Spleen (tissue), 11 donors: ENCODE measurements around the gene AKT1. TPM values are rescaled to one million over a fixed set of nuclear protein-coding genes. Genes with fewer than 3 reads are reported as not detected.
A peak's percentile ranks its signal among the peaks of the same experiment; 100 is the strongest.

Source experiments
- DNase-seq: peaks from one replicate; pipeline ENCODE4 v3.0.0-alpha.2; 2020
- H3K27ac ChIP-seq, 8 donors: fragments of 200-600 bp; sonication (generic) in 7 of 8; 1 replicate in 4 of 8; 2 replicates in 4 of 8; pipeline versions ENCODE4 v1.5.0 to v1.8.0; 2016 to 2021; ENCODE audit warnings: inconsistent platforms in 4 of 8, mild to moderate bottlenecking in 4 of 8, moderate library complexity in 1 of 8
- H3K27me3 ChIP-seq, 7 donors: fragments of 200-600 bp; sonication (generic) in 6 of 7; replicated peaks in 1 of 7; 1 replicate in 4 of 7; 2 replicates in 3 of 7; pipeline versions ENCODE4 v1.5.0 to v1.8.0; 2016 to 2021; ENCODE audit warnings: inconsistent platforms in 3 of 7, mild to moderate bottlenecking in 1 of 7
- H3K36me3 ChIP-seq, 6 donors: fragments of 200-600 bp; sonication (generic) in 5 of 6; 1 replicate in 4 of 6; 2 replicates in 2 of 6; pipeline versions ENCODE4 v1.5.0 to v1.8.0; 2016 to 2021; ENCODE audit warnings: inconsistent platforms in 2 of 6
- H3K4me1 ChIP-seq, 6 donors: fragments of 200-600 bp; sonication (generic) in 5 of 6; 1 replicate in 3 of 6; 2 replicates in 3 of 6; pipeline versions ENCODE4 v1.5.0 to v1.8.0; 2016 to 2021; ENCODE audit warnings: inconsistent platforms in 3 of 6
- H3K4me3 ChIP-seq, 8 donors: fragments of 200-600 bp; sonication (generic) in 7 of 8; 1 replicate in 4 of 8; 2 replicates in 4 of 8; pipeline versions ENCODE4 v1.5.0 to v1.8.0; 2016 to 2021; ENCODE audit warnings: inconsistent platforms in 4 of 8, mild to moderate bottlenecking in 4 of 8, moderate library complexity in 2 of 8
- H3K9me3 ChIP-seq, 8 donors: fragments of 200-600 bp; sonication (generic) in 7 of 8; 1 replicate in 4 of 8; 2 replicates in 4 of 8; pipeline versions ENCODE4 v1.5.0 to v1.8.0; 2016 to 2021; ENCODE audit warnings: inconsistent platforms in 4 of 8
- CTCF ChIP-seq, 11 experiments: fragments of 200-600 bp in 7 of 11; fragments of 450-650 bp in 4 of 11; sonication (generic) in 4 of 11; IDR thresholded peaks in 8 of 11; conservative IDR thresholded peaks in 3 of 11; 1 replicate in 7 of 11; 2 replicates in 4 of 11; pipeline versions ENCODE4 v1.4.0 to v1.8.0; 2016 to 2021; ENCODE audit warnings: antibody characterized with exemption in 11 of 11, inconsistent platforms in 4 of 11, mild to moderate bottlenecking in 1 of 11
- POLR2A ChIP-seq, 3 donors: fragments of 450-650 bp; IDR thresholded peaks; one replicate each; pipeline ENCODE4 v1.5.1; 2017; ENCODE audit warnings: antibody characterized with exemption in 3 of 3, mild to moderate bottlenecking in 1 of 3
- POLR2AphosphoS5 ChIP-seq, 3 donors: sonication (generic); formaldehyde crosslinking; IDR thresholded peaks; one replicate each; pipeline ENCODE4 v1.5.1; 2017; ENCODE audit warnings: antibody characterized with exemption in 3 of 3
- WGBS, 5 donors: extraction: QIAGEN DNeasy Blood & Tissue Kit in 3 of 5; methylation state at CpG; one replicate each; pipeline versions ENCODE4 v1.1.5 to v1.1.7; 2013 to 2018; 5-methylcytosine and 5-hydroxymethylcytosine counted together
- intact Hi-C: fragments of 100-400 bp; cut with DNase I; formaldehyde crosslinking; loops from one replicate; pipeline ENCODE4 v1.15.0; 2023; ENCODE audit warnings: low total_unique reads
- polyA plus RNA-seq, 3 donors: library from polyadenylated mRNA; stranded (reverse); fragments of 200-250 nt; gene quantifications; one replicate each; pipeline ENCODE4 v1.2.1, GENCODE V29; 2013
- total RNA-seq, 7 donors: library from RNA; depleted of rRNA in 3 of 7; stranded (reverse); fragments of >200 nt in 3 of 7; fragmentation: NEBNext Ultra II Directional in 4 of 7; extraction: Animal tissue kit (Norgen Biotek cat#: 25700) in 4 of 7; gene quantifications; one replicate each; pipeline versions ENCODE4 v1.1.0 to v1.2.1, GENCODE V29; 2016 to 2021
- donor health status: healthy with polysubstance abuse.
- donor health status: DM: no; HTN: no; CAD: no; lungs with moderate emphysema.
- donor health status: DM: no; HTN: no; CAD: no.
- donor health status: Bipolar disorder and iron deficiency.
- donor health status: healthy.
- donor health status: DM: no; HTN: no; CAD: no.
- donor health status: DM: yes; HTN: yes; CAD: no.

AKT1 gene
- total and polyA plus RNA-seq, 10 donors: 56.2 to 184 (median 115) TPM

GRCh38 chr14:104747876-104748275 is 47.7 kb downstream of the AKT1 start:
- Histone ChIP-seq H3K4me3 (no peak overlapping the region), H3K27me3 (no peaks in the 10 kb centered on the region), H3K36me3 (no peaks in the 10 kb centered on the region), H3K4me1 (peaks cover 2 to 28% (median 10%) of the 10 kb centered on the region in 6 donors), H3K9me3 (no peaks in the 10 kb centered on the region), H3K27ac (peak overlapping the region in 2 of 8 donors; percentile 17 to 40)
- WGBS, 5 donors: 32 to 68% (median 64%) methylated on average over 3 to 9 of the region's 9 CpGs
- intact Hi-C loops: no loop called here
- TF ChIP-seq POLR2AphosphoS5 (IDR thresholded peaks at IDR 0.05) (peak in 2 of 3 donors; percentile 55 to 66), POLR2A (IDR thresholded peaks at IDR 0.05) (no peak)
- peak; percentile 76 for DNase-seq

- no peak overlapping the region for H3K27ac ChIP-seq
- intact Hi-C loops: no loop called here
- 78 to 93% (median 87%) methylated on average over 7 of the region's 7 CpGs for WGBS, 5 donors
- H3K4me3 ChIP-seq: no peak overlapping the region
- peak; percentile 46 for DNase-seq
- H3K27me3 ChIP-seq: no peaks in the 10 kb centered on the region
- no peaks in the 10 kb centered on the region for H3K36me3 ChIP-seq
- H3K9me3 ChIP-seq: no peaks in the 10 kb centered on the region
- peaks cover 2 to 30% (median 8%) of the 10 kb centered on the region in 6 donors for H3K4me1 ChIP-seq
- TF ChIP-seq POLR2AphosphoS5 (IDR thresholded peaks at IDR 0.05): no peak
- no peak for TF ChIP-seq POLR2A (IDR thresholded peaks at IDR 0.05)
- no peak for TF ChIP-seq CTCF (IDR thresholded peaks at IDR 0.05 in 8 of 11, conservative IDR thresholded peaks at IDR 0.05 in 3 of 11)
Observed at GRCh38 chr14:104746934-104747481, 48.5 kb downstream of the AKT1 start.

GRCh38 chr14:104746071-104746545 is 49.4 kb downstream of the AKT1 start:
- Histone ChIP-seq H3K4me1 (peaks cover 0 to 32% (median 9%) of the 10 kb centered on the region in 6 donors), H3K36me3 (no peaks in the 10 kb centered on the region), H3K27me3 (no peaks in the 10 kb centered on the region), H3K4me3 (no peak overlapping the region), H3K9me3 (no peaks in the 10 kb centered on the region), H3K27ac (no peak overlapping the region)
- TF ChIP-seq POLR2AphosphoS5 (IDR thresholded peaks at IDR 0.05) (no peak), POLR2A (IDR thresholded peaks at IDR 0.05) (no peak), CTCF (IDR thresholded peaks at IDR 0.05 in 8 of 11, conservative IDR thresholded peaks at IDR 0.05 in 3 of 11) (no peak)
- WGBS, 5 donors: 66 to 85% (median 76%) methylated on average over 9 to 13 of the region's 13 CpGs
- intact Hi-C loops: no loop called here
- peak; percentile 62 for DNase-seq

- intact Hi-C loops: no loop called here
- Histone ChIP-seq H3K9me3 (no peaks in the 10 kb centered on the region), H3K4me3 (no peak overlapping the region), H3K27ac (no peak overlapping the region), H3K27me3 (no peaks in the 10 kb centered on the region), H3K4me1 (peaks cover 0 to 32% (median 12%) of the 10 kb centered on the region in 6 donors), H3K36me3 (no peaks in the 10 kb centered on the region)
- 85 to 91% (median 89%) methylated on average over 6 to 9 of the region's 9 CpGs for WGBS, 5 donors
- peak; percentile 71 for DNase-seq
- TF ChIP-seq POLR2A (IDR thresholded peaks at IDR 0.05) (no peak), POLR2AphosphoS5 (IDR thresholded peaks at IDR 0.05) (no peak), CTCF (IDR thresholded peaks at IDR 0.05 in 8 of 11, conservative IDR thresholded peaks at IDR 0.05 in 3 of 11) (no peak)
Observed at GRCh38 chr14:104745431-104745830, 50.1 kb downstream of the AKT1 start.
